Lower leg skin (tissue), 4 donors: ENCODE measurements around the gene ATP2B2. TPM values are rescaled to one million over a fixed set of nuclear protein-coding genes. Genes with fewer than 3 reads are reported as not detected.

Experiments used
- DNase-seq, 2 donors: peaks; one replicate each; pipeline ENCODE4 v3.0.0-alpha.2; 2019; ENCODE audit warnings: low spot score in 2 of 2
- H3K4me3 ChIP-seq: fragments of 200-600 bp; sonication (generic); 2 replicates; pipeline ENCODE4 v1.5.1; 2017; ENCODE audit warnings: mild to moderate bottlenecking, low read depth; ENCODE audit not compliant: poor library complexity, severe bottlenecking
- CTCF ChIP-seq, 3 donors: fragments of 450-650 bp; IDR thresholded peaks; one replicate each; pipeline ENCODE4 v1.5.1; 2016; ENCODE audit warnings: antibody characterized with exemption in 3 of 3, mild to moderate bottlenecking in 3 of 3, moderate library complexity in 2 of 3
- POLR2A ChIP-seq, 2 donors: fragments of 450-650 bp; IDR thresholded peaks; one replicate each; pipeline ENCODE4 v1.6.1; 2016 to 2017; ENCODE audit warnings: antibody characterized with exemption in 2 of 2, mild to moderate bottlenecking in 1 of 2, moderate library complexity in 1 of 2
- WGBS, 2 donors: methylation state at CpG; one replicate each; pipeline ENCODE4 v1.1.5; 2018; 5-methylcytosine and 5-hydroxymethylcytosine counted together
- intact Hi-C: fragments of 100-400 bp; cut with DNase I; formaldehyde crosslinking; loops from one replicate; pipeline ENCODE4 v1.15.0; 2023; ENCODE audit warnings: low total_unique reads
- total RNA-seq, 4 donors: library from RNA; depleted of rRNA; stranded (reverse); fragments of >200 nt; gene quantifications; one replicate each; pipeline ENCODE4 v1.1.0, GENCODE V29; 2016

ATP2B2 gene
- total RNA-seq, 4 donors from 2014 or later: 0.12 to 0.45 (median 0.19) TPM; not detected in 1

- 49 to 58% methylated on average over 13 of the region's 13 CpGs for WGBS, 2 donors
- intact Hi-C loops: no loop called here
- H3K4me3 ChIP-seq: no peak overlapping the region
- no peak for DNase-seq
- no peak for TF ChIP-seq CTCF (IDR thresholded peaks at IDR 0.05)
- TF ChIP-seq POLR2A (IDR thresholded peaks at IDR 0.05): no peak
Measured at GRCh38 chr3:10518506-10519150, 13.2 kb upstream of the ATP2B2 start.

DNA sequence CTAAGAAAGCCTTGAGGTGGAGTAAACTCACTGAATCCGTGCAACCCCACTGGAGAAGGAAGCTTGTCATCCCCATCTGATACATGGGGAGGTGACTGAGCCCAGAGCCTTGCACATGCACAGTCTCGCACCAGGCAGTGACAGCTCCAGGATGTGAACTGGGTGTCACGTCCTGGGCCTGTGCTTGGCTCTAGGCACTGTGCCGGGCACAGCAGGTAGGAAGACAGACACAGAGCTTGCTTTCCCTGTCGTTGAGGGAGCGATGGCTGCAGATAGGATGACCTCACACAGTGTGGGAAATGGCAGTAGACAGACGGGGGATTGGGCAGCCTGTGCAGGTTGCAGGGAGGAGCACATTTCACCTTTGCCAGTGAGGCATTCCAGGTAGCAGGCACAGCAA, 12.2 kb upstream of the ATP2B2 start:
- H3K4me3 ChIP-seq: no peak overlapping the region
- intact Hi-C loops: no loop called here
- TF ChIP-seq POLR2A (IDR thresholded peaks at IDR 0.05): no peak
- TF ChIP-seq CTCF (IDR thresholded peaks at IDR 0.05): no peak
- peak in 1 of 2 donors; percentile 66 for DNase-seq
- WGBS, 2 donors: 39 to 45% methylated on average over 7 of the region's 7 CpGs

DNA sequence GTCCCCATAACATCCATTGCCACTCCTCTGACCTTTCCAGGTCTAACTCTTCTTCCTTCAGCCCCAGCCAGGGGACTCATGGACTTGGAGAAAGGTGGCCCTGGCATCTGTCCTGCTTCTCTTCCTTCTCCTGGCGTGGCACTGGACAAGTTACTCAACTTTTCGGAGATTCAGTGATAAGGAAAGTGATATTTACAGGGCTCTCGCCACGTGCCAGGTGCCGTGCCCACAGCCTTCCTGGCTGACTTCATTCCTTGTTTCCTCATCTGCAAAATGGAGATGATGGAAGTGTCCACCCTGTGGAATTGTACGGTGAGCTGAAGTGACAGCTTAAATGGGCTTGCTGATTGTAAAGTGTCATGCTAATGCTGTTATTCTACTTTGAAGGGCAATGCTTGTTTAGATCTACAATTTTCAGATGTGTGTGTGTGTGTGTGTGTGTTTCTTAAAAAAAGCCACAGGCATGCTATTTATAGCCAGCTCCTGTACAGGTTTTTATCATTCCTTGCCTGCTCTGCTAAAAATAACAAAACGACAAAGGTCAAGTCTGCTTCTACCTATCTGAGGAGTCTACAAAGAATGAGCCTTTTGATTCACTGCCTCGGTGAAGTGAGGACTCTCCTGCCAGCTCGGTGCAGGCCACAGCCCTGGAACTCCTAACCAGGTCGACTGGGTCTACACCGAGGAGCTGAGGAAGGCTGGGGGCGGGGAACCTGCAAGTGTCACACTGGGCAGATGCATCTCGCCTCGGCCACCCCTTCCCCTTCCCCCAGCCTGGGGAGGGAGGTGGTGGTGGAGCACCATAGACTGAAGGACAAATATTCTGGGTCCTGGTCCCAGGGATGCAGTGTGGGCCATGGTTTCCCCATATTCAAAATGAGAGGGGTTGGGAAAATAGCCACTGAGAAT, 11.4 kb upstream of the ATP2B2 start:
- WGBS, 2 donors: 56% methylated on average over 14 of the region's 14 CpGs
- TF ChIP-seq CTCF (IDR thresholded peaks at IDR 0.05) (no peak), POLR2A (IDR thresholded peaks at IDR 0.05) (no peak)
- intact Hi-C loops: no loop called here
- DNase-seq: peak in 1 of 2 donors; percentile 78
- no peak overlapping the region for H3K4me3 ChIP-seq

DNA sequence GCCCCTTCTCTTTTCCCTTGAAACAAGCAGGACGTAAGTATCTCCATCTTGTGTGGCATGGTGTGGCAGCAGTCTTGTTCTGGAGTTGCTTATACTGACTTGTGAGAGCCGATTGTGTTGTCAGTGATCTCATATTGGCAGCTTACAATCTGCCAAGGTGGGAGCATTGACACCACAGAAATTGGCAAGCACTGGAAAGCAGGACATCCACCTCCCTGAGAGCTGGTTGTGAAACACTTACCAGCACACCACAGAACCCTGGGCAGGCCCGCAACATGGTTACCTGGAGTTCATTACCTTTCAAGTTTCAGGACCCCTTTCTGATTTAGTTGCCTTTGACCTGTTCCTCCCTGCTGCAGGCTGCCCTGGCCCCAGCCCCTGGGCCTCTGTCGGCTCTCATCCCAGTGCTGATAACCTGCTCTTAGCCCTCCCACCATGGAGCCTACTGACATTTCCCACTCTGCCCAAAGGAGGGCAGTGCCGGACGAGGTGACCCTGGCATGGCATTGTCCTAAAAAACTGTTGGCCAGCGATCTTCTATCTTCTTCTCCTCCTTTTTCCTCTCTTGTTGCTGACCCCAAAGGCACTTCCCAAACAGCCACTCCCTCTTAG, 10.6 kb upstream of the ATP2B2 start:
- WGBS, 2 donors: 75 to 76% methylated on average over 7 of the region's 7 CpGs
- peak in 1 of 2 donors; percentile 78 for DNase-seq
- TF ChIP-seq POLR2A (IDR thresholded peaks at IDR 0.05) (no peak), CTCF (IDR thresholded peaks at IDR 0.05) (no peak)
- intact Hi-C loops: no loop called here
- H3K4me3 ChIP-seq: no peak overlapping the region

- no peak for TF ChIP-seq CTCF (IDR thresholded peaks at IDR 0.05)
- TF ChIP-seq POLR2A (IDR thresholded peaks at IDR 0.05): no peak
- intact Hi-C loops: no loop called here
- 68 to 94% methylated on average over 3 of the region's 3 CpGs for WGBS, 2 donors
- no peak overlapping the region for H3K4me3 ChIP-seq
- DNase-seq: peak in 1 of 2 donors; percentile 10
Measured at GRCh38 chr3:10515396-10515795, 10.0 kb upstream of the ATP2B2 start.
